GM12874 (cell line): ENCODE measurements around the gene TARBP1.

ENCODE experiments used
- CTCF ChIP-seq: IDR thresholded peaks from 2 replicates; pipeline ENCODE4 v1.5.1; 2011; ENCODE audit warnings: low read depth, mild to moderate bottlenecking, control low read depth, low read length, moderate library complexity; ENCODE audit not compliant: insufficient read depth

Gene TARBP1

DNA sequence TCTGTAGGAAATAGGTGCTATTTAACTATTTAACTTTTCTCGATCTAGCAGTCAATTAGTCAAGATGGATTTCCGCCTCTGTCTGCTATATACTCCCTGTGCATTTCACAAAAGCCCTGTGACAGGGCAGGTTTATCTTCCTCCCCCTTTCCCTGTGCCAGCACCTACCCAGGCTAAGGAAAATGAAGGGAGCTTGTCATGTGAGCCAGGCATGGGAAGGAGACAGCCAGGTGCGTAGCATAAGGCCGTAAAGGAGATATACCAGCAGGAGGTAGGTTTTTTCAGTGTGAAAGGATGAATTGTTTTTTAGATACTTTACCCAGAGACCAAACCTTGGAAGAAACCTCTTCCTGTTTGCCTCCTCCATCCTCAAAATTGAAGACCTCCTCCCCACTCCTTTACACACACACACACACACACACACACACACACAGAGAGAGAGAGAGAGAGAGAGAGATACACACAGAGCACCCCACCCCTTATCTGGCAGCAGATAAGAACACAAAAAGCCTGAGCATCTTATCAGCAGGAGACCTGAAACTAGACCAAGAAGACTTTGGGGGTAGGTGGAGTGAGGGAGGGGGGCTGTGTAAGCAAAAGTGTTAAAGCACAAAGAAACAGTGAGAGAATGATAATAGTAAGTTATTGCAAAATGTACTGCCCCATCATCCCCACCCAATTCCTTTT lies 12.0 kb upstream of the TARBP1 start:
- TF ChIP-seq CTCF, result no peak

GRCh38 chr1:234489698-234490077 lies 10.7 kb upstream of the TARBP1 start:
- TF ChIP-seq CTCF, result no peak

- TF ChIP-seq CTCF, result no peak
Measured at GRCh38 chr1:234489007-234489697, 10.2 kb upstream of the TARBP1 start.

- TF ChIP-seq CTCF, result no peak
Measured at GRCh38 chr1:234488054-234489006, 9.4 kb upstream of the TARBP1 start.

DNA sequence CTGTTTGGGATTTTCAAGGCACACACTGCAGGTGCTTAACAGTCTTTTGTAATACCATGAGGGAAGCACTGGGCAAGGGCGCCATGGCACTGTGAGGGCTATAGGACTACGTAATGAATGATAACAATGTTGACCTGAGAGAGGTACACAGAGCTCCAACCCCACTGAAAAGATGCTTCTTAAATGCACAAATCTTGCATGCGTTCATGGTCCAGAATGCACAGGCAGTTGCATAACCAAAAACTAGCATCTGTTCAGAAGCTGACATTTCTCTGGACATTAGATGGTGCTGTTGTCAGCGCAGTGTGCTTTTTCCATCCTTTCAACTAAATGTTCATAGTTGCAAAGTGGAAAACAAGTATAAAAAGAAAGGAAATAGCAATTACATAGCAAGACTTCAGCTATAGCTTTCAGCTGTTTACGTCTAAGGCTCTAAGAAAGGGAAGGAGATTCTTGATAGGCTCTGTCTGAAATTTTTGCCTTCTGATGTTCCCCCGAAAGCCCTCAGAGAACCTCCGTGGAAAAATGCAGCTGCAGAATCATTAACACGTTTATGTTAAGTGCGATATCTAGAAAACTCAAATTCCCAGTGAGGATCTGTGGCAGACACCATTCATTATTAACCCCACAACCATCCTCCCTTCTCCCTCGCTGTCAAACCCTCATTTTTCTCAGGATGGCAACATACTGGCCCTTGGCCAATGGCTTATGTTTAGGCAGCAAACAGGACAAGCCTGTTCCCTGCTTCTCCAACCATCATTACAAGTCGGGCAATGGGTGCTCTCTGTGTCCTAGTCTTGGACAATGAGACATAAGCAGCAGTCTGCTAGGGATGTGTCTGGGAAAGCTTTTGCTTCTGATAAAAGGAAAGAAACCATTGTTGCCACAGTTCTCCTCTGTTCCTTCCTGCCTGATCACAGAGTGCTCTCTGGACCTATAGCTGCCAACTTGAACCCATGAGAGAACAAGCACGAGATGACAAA lies 8.2 kb upstream of the TARBP1 start:
- peak; percentile 64 for TF ChIP-seq CTCF

DNA sequence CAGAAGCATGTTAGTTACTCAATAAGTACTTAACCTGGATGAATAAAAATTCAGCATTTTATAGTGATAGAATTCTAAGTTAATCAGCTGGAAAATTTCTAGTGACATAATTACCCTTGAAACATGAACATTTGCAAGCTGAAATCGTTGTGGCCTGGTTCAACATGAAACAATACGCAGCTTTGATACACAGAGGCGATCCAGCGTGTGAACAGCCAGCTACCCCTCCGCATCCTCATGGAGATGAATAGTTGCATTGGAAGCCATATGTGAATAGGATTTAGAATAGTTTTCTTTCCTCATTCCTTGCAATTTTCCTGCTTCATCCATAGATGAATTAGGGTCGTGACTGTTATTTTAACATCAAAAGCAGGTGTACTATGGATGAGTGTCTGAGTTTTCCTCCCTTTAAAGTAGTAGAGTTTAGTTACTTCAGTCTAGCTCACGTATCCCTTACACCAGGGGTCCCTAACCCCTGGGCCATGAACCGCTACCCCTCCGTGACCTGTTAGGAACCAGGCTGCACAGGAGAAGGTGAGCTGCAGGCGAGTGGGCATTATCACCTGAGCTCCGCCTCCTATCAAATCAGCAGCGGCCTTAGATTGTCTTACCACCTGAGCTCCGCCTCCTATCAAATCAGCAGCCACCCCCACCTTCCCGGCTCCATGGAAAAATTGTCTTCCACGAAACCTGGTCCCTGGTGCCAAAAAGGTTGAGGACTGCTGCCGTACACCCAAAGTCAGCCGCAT lies 6.2 kb upstream of the TARBP1 start:
- no peak for TF ChIP-seq CTCF
